ENCODE measurements around the gene TRA2A.

TRA2A gene

DNA sequence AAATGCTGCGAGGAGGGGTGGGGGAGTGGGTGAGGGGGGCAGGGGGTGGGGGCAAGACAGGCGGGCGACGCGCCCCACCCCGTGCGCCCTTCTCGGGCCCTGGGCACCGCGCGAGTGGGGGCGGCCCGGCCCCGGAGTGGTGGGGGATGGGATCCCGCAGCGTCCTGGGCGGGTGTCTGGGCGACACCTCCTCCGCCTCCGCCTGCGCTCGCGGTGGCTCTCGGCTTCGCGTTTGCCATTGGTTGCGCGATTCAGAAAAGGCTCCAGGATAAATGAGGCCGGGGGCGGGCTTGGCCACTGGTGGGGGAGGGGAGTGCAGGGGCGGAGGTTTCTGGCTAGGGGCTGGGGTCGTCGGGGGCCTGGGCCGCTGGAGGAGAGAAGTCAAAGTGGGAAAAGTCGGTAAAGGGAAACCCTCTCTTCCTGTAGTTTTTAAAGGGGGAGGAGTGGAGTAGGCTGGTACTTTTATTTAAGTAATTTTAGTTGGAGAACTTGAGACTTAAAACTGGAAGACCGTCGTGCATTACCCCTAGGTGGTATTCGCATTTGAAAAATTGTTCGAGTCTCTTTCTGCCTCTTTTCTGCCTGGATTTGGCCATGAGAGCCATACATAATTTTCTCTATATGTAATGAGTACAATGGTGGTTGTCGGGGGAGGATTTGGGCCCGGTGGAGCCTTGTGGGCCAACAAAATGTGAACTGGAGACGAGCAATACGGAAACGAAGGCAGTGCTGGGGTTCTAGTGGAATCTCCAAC, 60.5 kb downstream of the TRA2A start:
- DNase-seq (ENCODE audit: low spot score): peak; percentile 82
- no peak for TF ChIP-seq CTCF (IDR thresholded peaks at IDR 0.05; ENCODE audit: borderline replicate concordance, control extremely low read depth, extremely low read depth, insufficient read depth, missing control alignments)
- in situ Hi-C loops (cut with MboI; ENCODE audit: low sequenced_read_pairs, unreplicated experiment): no loop called here

DNA sequence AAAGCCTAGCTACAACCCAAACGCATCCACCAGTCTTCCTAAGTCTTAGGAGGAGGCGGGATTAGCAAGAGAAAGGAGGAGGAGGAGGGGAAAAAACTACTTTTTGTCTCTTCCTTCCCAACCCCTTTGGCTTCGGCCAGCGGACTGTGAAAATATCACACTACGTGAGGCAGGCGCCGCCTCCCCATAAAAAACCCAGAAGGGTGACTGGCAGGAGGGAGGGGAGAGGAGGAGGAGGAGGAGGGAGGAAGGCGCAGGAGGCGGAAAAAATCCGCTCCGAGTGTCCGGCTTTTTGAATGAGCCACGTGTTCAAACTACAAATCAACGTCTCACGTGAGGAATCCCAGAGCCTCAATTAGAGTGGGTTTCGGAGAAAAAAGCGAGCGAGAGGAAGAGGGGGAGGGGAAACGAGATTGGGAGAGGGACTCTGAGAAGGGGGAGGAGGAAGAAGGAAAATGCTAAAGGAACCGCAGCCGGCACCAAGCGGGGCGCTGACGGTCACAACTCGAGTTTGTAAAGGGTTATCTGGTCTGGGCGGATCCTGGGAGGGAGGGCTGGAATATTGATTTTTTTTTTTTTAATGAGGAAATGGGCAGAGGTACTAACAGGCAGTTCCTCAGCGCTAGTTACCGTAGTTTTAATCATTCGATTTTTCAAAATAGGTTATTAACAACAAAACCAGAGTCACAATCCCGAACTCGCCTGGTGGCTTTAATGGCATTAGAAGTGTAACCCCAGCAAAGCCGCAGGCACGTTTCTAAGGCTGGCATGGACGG, 61.3 kb downstream of the TRA2A start, which contains the start of gene IGF2BP3:
Gene IGF2BP3 (minus strand): TSS at position 162 of the 776 bp plus-strand sequence. CDS start 381 bp downstream, outside the sequence.
- DNase-seq (ENCODE audit: low spot score): peak; percentile 77
- no peak for TF ChIP-seq CTCF (IDR thresholded peaks at IDR 0.05; ENCODE audit: borderline replicate concordance, control extremely low read depth, extremely low read depth, insufficient read depth, missing control alignments)
- in situ Hi-C loops (cut with MboI; ENCODE audit: low sequenced_read_pairs, unreplicated experiment): no loop called here

DNA sequence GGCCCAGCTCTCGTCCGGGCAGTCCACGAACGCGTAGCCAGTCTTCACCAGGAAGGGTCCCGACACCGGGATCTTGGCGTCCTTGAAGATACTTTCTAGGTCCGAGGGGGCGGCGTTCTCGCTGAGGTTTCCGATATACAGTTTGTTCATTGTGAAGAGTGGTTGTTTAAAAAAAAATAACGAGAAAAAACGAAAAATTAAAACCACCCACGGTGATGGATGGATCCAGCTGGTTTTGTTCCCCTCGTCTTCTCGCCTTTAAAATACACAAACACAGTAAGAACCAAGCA, 61.9 kb downstream of the TRA2A start:
- DNase-seq (ENCODE audit: low spot score): no peak
- in situ Hi-C loops (cut with MboI; ENCODE audit: low sequenced_read_pairs, unreplicated experiment): no loop called here

GRCh38 chr7:23469150-23469960, 62.4 kb downstream of the TRA2A start:
- peak; percentile 60 for DNase-seq (ENCODE audit: low spot score)
- no peak for TF ChIP-seq CTCF (IDR thresholded peaks at IDR 0.05; ENCODE audit: borderline replicate concordance, control extremely low read depth, extremely low read depth, insufficient read depth, missing control alignments)
- in situ Hi-C loops (cut with MboI; ENCODE audit: low sequenced_read_pairs, unreplicated experiment): no loop called here

More for the DNA sequence above, 61.9 kb downstream of the TRA2A start:
- no peak for TF ChIP-seq CTCF (IDR thresholded peaks at IDR 0.05; ENCODE audit: borderline replicate concordance, control extremely low read depth, extremely low read depth, insufficient read depth, missing control alignments)

DNA sequence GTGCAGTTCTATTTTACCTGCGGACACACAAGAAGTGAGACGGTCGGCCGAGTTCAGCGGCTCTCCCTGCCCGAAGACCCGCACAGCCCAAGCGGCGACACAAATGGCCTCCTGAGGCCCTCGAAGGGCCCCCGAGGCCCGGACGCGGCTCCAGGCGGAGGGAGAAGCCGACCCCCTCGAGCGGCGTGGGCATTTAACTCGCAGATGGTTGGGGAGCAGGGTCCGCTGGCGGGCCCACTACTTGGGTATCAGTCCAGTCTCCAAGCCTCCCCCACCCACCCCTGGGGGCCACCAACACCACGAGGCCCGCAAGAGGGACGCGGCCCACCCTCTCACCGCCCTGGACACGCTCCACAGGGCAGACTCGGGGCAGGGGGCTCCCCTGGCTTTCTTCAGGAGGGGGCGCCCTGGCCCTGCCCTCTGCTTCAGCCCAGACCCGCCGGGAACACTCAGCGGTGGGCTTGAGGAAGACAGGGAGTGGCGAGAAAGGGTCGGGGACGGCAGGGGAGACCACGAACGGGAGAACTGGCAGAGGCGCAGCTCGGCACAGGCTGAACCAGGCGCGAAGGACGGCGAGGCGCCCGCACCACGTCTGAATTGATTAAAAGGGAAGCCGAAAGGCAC, 63.1 kb downstream of the TRA2A start:
- in situ Hi-C loops (cut with MboI; ENCODE audit: low sequenced_read_pairs, unreplicated experiment): no loop called here
- DNase-seq (ENCODE audit: low spot score): no peak
- no peak for TF ChIP-seq CTCF (IDR thresholded peaks at IDR 0.05; ENCODE audit: borderline replicate concordance, control extremely low read depth, extremely low read depth, insufficient read depth, missing control alignments)
